Esophagus muscularis mucosa (tissue), 4 donors: ENCODE results near the gene ALDH1L2.

Experiments used
- EP300 ChIP-seq: sonication (generic); formaldehyde crosslinking; IDR thresholded peaks from one replicate; pipeline ENCODE4 v1.6.1; 2017; ENCODE audit warnings: antibody characterized with exemption
- POLR2A ChIP-seq: fragments of 450-650 bp; IDR thresholded peaks from one replicate; pipeline ENCODE4 v1.6.1; 2017; ENCODE audit warnings: antibody characterized with exemption, moderate library complexity, mild to moderate bottlenecking, low read depth
- POLR2AphosphoS5 ChIP-seq, 2 donors: sonication (generic); formaldehyde crosslinking; IDR thresholded peaks; one replicate each; pipeline ENCODE4 v1.6.1; 2017; ENCODE audit warnings: antibody characterized with exemption in 2 of 2
- TF ChIP-seq, protein P1 (sequence below), 3 experiments: fragments of 200-600 bp in 2 of 3; fragments of 450-650 bp in 1 of 3; sonication (generic) in 2 of 3; IDR thresholded peaks; one replicate each; pipeline ENCODE4 v1.5.1; 2017 to 2019; ENCODE audit warnings: antibody characterized with exemption in 3 of 3, mild to moderate bottlenecking in 2 of 3, moderate library complexity in 1 of 3

DNA sequence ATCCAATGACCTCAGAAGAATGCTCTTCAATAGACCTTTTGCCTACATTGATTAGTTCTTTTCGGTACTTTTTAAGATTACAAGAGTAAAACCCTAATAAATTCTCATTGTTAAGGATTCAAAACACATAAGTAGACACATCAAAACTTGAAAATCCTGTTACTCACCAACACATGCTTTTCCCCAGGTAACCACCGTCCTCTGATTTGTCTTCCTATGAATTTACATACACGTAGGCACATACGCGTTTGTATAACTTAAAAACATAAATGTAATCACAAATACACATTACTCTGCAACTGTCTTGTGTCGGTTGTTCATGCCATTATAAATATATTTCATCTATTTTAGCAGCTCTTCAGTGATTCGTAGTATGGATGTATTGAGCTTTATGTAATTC, 22.4 kb upstream of the ALDH1L2 start:
- TF ChIP-seq POLR2AphosphoS5 (IDR thresholded peaks at IDR 0.05) = no peak
- TF ChIP-seq, protein P1, sequence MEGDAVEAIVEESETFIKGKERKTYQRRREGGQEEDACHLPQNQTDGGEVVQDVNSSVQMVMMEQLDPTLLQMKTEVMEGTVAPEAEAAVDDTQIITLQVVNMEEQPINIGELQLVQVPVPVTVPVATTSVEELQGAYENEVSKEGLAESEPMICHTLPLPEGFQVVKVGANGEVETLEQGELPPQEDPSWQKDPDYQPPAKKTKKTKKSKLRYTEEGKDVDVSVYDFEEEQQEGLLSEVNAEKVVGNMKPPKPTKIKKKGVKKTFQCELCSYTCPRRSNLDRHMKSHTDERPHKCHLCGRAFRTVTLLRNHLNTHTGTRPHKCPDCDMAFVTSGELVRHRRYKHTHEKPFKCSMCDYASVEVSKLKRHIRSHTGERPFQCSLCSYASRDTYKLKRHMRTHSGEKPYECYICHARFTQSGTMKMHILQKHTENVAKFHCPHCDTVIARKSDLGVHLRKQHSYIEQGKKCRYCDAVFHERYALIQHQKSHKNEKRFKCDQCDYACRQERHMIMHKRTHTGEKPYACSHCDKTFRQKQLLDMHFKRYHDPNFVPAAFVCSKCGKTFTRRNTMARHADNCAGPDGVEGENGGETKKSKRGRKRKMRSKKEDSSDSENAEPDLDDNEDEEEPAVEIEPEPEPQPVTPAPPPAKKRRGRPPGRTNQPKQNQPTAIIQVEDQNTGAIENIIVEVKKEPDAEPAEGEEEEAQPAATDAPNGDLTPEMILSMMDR (IDR thresholded peaks at IDR 0.05) = no peak
- no peak for TF ChIP-seq POLR2A
- no peak for TF ChIP-seq EP300
